ENCODE data around the gene RIOK3.

The RIOK3 gene

DNA sequence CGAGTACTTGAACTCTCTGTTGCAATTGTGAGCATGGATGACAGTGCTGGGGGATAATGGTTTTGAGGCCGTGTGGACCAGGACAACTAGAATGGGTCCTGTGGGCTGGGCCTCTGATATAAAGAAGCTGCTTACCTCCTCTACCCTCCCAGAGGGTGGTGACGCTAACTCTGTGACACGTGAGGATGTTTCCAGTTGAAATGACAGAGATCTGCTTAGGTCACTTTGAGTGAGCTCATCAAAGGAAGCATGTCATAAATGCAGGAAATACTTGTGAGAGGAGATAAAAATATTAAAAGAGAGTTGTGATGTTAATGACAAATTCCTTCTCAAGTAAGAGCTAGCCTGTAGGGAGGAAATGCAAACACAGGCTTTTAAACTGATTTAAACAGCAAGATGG, 66.6 kb downstream of the RIOK3 start:
- Histone ChIP-seq H3K27me3 (no peaks in the 10 kb centered on the region), H3K9me3 (no peaks in the 10 kb centered on the region), H3K4me1 (no peaks in the 10 kb centered on the region), H3K4me3 (ENCODE audit: low read depth, low read length) (no peak overlapping the region), H3K36me3 (no peaks in the 10 kb centered on the region)
- TF ChIP-seq, protein P1, sequence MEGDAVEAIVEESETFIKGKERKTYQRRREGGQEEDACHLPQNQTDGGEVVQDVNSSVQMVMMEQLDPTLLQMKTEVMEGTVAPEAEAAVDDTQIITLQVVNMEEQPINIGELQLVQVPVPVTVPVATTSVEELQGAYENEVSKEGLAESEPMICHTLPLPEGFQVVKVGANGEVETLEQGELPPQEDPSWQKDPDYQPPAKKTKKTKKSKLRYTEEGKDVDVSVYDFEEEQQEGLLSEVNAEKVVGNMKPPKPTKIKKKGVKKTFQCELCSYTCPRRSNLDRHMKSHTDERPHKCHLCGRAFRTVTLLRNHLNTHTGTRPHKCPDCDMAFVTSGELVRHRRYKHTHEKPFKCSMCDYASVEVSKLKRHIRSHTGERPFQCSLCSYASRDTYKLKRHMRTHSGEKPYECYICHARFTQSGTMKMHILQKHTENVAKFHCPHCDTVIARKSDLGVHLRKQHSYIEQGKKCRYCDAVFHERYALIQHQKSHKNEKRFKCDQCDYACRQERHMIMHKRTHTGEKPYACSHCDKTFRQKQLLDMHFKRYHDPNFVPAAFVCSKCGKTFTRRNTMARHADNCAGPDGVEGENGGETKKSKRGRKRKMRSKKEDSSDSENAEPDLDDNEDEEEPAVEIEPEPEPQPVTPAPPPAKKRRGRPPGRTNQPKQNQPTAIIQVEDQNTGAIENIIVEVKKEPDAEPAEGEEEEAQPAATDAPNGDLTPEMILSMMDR (IDR thresholded peaks at IDR 0.05; ENCODE audit: low read depth, low read length): no peak
- no peak for DNase-seq

DNA sequence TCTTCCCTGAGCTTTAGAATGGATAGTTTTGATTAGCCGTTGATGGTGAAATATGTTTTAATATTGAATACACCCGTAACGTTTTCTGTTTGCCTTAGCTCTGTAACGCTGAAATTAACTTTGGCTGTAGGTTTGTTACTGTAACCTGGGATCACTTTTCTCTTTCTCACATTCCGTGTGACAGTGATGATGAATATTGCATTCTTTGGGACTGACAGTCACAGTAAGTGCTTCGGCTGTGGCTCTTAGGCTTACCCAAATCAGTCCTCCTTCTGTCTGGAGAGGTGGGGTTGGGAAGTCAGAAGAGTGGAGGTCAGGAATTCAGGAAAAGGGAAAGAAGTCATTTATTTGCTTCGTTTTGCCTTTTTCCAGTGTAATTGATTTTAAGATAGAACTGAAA, 68.2 kb downstream of the RIOK3 start:
- Histone ChIP-seq H3K36me3 (no peaks in the 10 kb centered on the region), H3K4me1 (no peaks in the 10 kb centered on the region), H3K9me3 (no peaks in the 10 kb centered on the region), H3K27me3 (no peaks in the 10 kb centered on the region), H3K4me3 (ENCODE audit: low read depth, low read length) (no peak overlapping the region)
- DNase-seq: no peak
- TF ChIP-seq, protein P1 (IDR thresholded peaks at IDR 0.05; ENCODE audit: low read depth, low read length): no peak

DNA sequence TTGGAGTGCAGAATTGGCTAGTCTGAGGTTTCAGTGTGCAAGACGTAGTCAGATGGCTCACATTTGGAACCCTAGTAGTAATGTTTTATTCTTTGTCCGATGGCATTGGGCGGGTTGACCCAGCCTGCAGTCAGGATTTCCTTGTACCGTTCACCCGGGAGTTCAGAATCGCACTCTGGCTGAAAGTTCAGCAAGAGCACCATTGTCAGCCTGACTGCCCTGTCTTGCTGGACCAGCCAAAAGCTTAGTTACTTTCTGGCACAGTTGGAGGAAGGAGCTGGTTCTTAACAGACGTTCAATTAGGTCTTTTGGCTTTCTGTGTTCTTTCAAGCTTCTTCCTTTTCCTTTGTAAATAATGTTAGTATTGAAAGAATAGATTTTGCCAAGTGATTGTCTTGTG, 68.8 kb downstream of the RIOK3 start:
- Histone ChIP-seq H3K27me3 (no peaks in the 10 kb centered on the region), H3K4me1 (no peaks in the 10 kb centered on the region), H3K9me3 (no peaks in the 10 kb centered on the region), H3K36me3 (no peaks in the 10 kb centered on the region), H3K4me3 (ENCODE audit: low read depth, low read length) (no peak overlapping the region)
- TF ChIP-seq, protein P1 (IDR thresholded peaks at IDR 0.05; ENCODE audit: low read depth, low read length): no peak
- DNase-seq: no peak

DNA sequence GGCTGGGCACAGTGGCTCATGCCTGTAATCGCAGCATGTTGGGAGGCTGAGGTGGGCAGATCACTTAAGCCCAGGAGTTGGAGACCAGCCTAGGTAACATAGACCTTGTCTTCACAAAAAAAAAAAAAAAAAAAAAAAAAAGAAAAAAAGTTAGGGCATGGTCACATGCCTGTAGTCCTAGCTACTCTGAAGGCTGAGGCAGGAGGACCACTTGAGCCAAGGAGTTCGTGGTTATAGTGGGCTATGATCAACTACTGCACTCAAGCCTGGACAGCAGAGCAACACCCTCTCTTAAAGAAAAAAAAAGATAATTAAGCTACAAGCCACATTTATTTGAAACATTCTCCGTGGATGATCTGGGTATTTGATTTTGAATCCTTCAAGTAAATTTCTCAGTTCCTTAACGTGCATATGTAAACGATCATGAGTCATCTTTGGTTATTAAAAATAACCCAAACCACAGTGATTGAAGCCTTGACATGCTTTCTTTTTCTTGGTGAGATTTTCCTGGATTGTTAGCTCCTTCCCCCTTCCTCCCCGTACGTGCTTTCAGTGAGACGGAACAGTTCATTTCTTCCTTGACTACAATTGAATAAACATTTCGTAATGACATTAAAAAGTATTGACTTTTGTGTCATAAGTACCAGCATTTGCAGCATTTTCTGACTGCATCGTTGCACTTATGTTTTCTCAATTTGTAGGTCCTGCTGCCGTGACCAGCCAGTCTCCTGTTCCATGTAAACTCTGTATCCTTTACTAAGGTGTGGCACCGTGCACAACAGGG, 70.5 kb downstream of the RIOK3 start:
- no peaks in the 10 kb centered on the region for H3K36me3 ChIP-seq
- no peaks in the 10 kb centered on the region for H3K9me3 ChIP-seq
- no peak overlapping the region for H3K4me3 ChIP-seq (ENCODE audit: low read depth, low read length)
- no peaks in the 10 kb centered on the region for H3K27me3 ChIP-seq
- TF ChIP-seq, protein P1 (IDR thresholded peaks at IDR 0.05; ENCODE audit: low read depth, low read length): no peak
- no peaks in the 10 kb centered on the region for H3K4me1 ChIP-seq
- DNase-seq: no peak

DNA sequence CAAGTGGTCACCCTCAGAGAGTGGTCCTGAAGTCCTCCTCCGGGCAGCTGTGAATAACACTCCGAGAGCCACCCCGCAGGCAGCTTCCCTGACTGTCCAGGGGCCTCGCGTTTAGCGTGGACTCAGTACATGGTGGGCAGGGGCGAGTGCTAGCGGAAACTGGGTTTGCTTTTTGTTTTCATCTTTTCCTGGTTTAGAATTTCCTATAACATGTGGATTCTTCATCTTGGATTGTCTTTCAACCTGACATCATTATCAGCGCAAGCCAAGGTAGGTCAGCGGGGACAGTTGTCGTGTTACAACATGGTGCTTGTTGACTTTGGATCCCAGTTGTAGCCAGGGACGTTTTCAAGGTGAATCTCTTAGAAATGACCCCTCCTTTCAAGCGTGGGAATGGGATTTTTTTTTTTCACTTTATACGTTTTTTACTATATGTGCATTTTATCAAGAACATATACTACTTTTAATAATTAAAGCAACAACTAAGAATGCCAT, 71.2 kb downstream of the RIOK3 start:
- no peaks in the 10 kb centered on the region for H3K36me3 ChIP-seq
- no peaks in the 10 kb centered on the region for H3K4me1 ChIP-seq
- TF ChIP-seq, protein P1 (IDR thresholded peaks at IDR 0.05; ENCODE audit: low read depth, low read length): no peak
- no peaks in the 10 kb centered on the region for H3K9me3 ChIP-seq
- no peak overlapping the region for H3K4me3 ChIP-seq (ENCODE audit: low read depth, low read length)
- no peaks in the 10 kb centered on the region for H3K27me3 ChIP-seq
- DNase-seq: no peak

DNA sequence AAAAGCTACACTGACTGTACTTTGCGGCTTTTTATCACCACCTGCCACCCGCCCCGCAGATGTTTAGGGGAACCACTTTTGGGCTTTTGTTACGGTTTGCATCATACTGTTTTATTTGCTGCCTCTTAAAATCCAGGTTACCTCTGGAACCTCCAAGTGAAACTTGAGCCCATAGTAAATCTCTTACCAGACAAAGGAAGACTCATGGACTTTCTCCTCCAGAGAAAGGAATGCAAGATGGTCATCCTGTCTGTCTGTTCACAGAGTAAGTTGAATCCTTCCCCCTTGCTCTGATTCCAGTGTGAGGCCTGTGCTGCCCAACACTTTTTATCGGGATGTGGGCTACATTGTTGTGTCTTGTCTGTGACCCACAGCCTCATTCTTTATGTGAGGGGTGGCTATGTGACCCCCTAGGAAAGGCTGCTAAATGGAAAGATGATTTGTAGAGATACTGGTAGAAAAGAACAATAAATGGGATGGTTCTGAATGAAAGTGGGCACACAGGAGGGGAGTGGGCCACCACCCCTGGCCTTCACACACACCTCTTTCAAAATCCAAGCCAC, 73.5 kb downstream of the RIOK3 start:
- no peaks in the 10 kb centered on the region for H3K9me3 ChIP-seq
- TF ChIP-seq, protein P1 (IDR thresholded peaks at IDR 0.05; ENCODE audit: low read depth, low read length): no peak
- no peaks in the 10 kb centered on the region for H3K27me3 ChIP-seq
- no peak for DNase-seq
- no peaks in the 10 kb centered on the region for H3K36me3 ChIP-seq
- H3K4me3 ChIP-seq (ENCODE audit: low read depth, low read length): no peak overlapping the region
- H3K4me1 ChIP-seq: no peaks in the 10 kb centered on the region
